Breast epithelium (tissue), 4 donors: ENCODE data around the gene ZNF263. TPM values are rescaled to one million over a fixed set of nuclear protein-coding genes. Genes with fewer than 3 reads are reported as not detected.
"Not testable (repeated sequence)": the region's sequence is repeated elsewhere in the genome, so short reads cannot be mapped to it uniquely, and the experiment has no call there.

Experiments used
- DNase-seq, 2 donors: peaks; one replicate each; pipeline ENCODE4 v3.0.0-alpha.2; 2019; ENCODE audit warnings: low spot score in 2 of 2
- H3K27ac ChIP-seq, 2 donors: fragments of 200-600 bp; sonication (generic) in 1 of 2; one replicate each; pipeline ENCODE4 v1.5.1; 2016 to 2019; ENCODE audit warnings: mild to moderate bottlenecking in 1 of 2
- H3K27me3 ChIP-seq, 2 donors: fragments of 200-600 bp; sonication (generic) in 1 of 2; one replicate each; pipeline versions ENCODE4 v1.5.1 to v1.6.0; 2017 to 2019; ENCODE audit warnings: control low read depth in 1 of 2, mild to moderate bottlenecking in 1 of 2
- H3K36me3 ChIP-seq: fragments of 200-600 bp; one replicate; pipeline ENCODE4 v1.5.1; 2019
- H3K4me1 ChIP-seq, 2 donors: fragments of 200-600 bp; sonication (generic); one replicate each; pipeline ENCODE4 v1.5.1; 2016 to 2019; ENCODE audit warnings: control low read depth in 1 of 2
- H3K4me3 ChIP-seq, 3 donors: fragments of 200-600 bp; sonication (generic); 1 replicate in 2 of 3; 2 replicates in 1 of 3; pipeline ENCODE4 v1.5.1; 2016 to 2019; ENCODE audit warnings: mild to moderate bottlenecking in 3 of 3, moderate library complexity in 2 of 3
- H3K9me3 ChIP-seq, 2 donors: fragments of 200-600 bp; sonication (generic) in 1 of 2; one replicate each; pipeline ENCODE4 v1.5.1; 2016 to 2019; ENCODE audit warnings: control low read depth in 1 of 2
- POLR2A ChIP-seq: fragments of 450-650 bp; IDR thresholded peaks from one replicate; pipeline ENCODE4 v1.6.1; 2016; ENCODE audit warnings: antibody characterized with exemption, mild to moderate bottlenecking, moderate library complexity
- POLR2AphosphoS5 ChIP-seq, 3 donors: sonication (generic); formaldehyde crosslinking; IDR thresholded peaks; one replicate each; pipeline ENCODE4 v1.6.1; 2017; ENCODE audit warnings: antibody characterized with exemption in 3 of 3
- intact Hi-C: fragments of 100-400 bp; cut with DNase I; formaldehyde crosslinking; loops from one replicate; pipeline ENCODE4 v1.15.1; 2023; ENCODE audit warnings: low total_unique reads
- total RNA-seq, 3 donors: library from RNA; depleted of rRNA; stranded (reverse); fragments of >200 nt; gene quantifications; one replicate each; pipeline ENCODE4 v1.1.0, GENCODE V29; 2016
- TF ChIP-seq, protein P1 (sequence below), 3 donors: fragments of 450-650 bp; IDR thresholded peaks; one replicate each; pipeline ENCODE4 v1.5.1; 2016 to 2017; ENCODE audit warnings: antibody characterized with exemption in 3 of 3, mild to moderate bottlenecking in 3 of 3, moderate library complexity in 3 of 3

Gene ZNF263
- total RNA-seq, 3 donors from 2014 or later: 38.2 to 55.8 (median 47.9) TPM

DNA sequence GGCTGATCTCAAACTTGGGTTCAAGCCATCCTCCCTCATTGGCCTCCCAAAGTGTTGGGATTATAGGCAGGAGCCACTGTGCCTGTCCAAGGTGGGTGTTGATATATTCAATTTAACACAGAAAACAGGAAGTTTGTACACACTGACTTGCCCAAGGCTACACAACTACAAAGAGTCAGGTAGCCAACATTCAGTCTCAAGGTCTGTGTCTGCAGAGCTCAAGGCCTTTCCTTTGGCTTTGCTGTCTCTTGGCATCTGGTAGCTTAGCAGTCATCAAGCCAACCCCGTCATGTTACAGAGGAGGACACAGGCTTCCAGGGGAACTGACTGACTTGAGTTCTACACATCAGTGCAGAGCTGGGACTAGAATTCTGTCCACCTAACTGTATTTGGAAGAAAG lies 15.0 kb upstream of the ZNF263 start:
- Histone ChIP-seq H3K27ac (no peak overlapping the region), H3K9me3 (peaks cover 0 to 38% of the 10 kb centered on the region in 2 donors), H3K36me3 (no peaks in the 10 kb centered on the region), H3K4me3 (no peak overlapping the region), H3K27me3 (no peaks in the 10 kb centered on the region), H3K4me1 (no peaks in the 10 kb centered on the region)
- intact Hi-C loops: no loop called here
- TF ChIP-seq POLR2AphosphoS5 (IDR thresholded peaks at IDR 0.05) (no peak), POLR2A (no peak)
- TF ChIP-seq, protein P1, sequence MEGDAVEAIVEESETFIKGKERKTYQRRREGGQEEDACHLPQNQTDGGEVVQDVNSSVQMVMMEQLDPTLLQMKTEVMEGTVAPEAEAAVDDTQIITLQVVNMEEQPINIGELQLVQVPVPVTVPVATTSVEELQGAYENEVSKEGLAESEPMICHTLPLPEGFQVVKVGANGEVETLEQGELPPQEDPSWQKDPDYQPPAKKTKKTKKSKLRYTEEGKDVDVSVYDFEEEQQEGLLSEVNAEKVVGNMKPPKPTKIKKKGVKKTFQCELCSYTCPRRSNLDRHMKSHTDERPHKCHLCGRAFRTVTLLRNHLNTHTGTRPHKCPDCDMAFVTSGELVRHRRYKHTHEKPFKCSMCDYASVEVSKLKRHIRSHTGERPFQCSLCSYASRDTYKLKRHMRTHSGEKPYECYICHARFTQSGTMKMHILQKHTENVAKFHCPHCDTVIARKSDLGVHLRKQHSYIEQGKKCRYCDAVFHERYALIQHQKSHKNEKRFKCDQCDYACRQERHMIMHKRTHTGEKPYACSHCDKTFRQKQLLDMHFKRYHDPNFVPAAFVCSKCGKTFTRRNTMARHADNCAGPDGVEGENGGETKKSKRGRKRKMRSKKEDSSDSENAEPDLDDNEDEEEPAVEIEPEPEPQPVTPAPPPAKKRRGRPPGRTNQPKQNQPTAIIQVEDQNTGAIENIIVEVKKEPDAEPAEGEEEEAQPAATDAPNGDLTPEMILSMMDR (IDR thresholded peaks at IDR 0.05): no peak
- no peak for DNase-seq

DNA sequence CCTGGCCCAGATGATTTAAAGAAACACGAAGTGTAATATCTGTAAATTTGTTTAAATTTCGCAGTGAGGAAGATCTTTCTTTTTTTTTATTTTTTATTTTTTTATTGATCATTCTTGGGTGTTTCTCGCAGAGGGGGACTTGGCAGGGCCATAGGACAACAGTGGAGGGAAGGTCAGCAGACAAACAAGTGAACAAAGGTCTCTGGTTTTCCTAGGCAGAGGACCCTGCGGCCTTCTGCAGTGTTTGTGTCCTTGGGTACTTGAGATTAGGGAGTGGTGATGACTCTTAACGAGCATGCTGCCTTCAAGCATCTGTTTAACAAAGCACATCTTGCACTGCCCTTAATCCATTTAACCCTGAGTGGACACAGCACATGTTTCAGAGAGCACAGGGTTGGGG lies 12.6 kb upstream of the ZNF263 start:
- H3K4me3 ChIP-seq, H3K27me3 ChIP-seq, intact Hi-C loops, H3K4me1 ChIP-seq, H3K36me3 ChIP-seq, DNase-seq, H3K27ac ChIP-seq: not testable (repeated sequence)
- H3K9me3 ChIP-seq: peaks cover 0 to 36% of the 10 kb centered on the region in 2 donors

GRCh38 chr16:3271281-3271680 lies 12.0 kb upstream of the ZNF263 start:
- H3K27me3 ChIP-seq, H3K4me3 ChIP-seq, H3K27ac ChIP-seq, H3K36me3 ChIP-seq, intact Hi-C loops, DNase-seq, H3K4me1 ChIP-seq: not testable (repeated sequence)
- H3K9me3 ChIP-seq: peaks cover 0 to 31% of the 10 kb centered on the region in 2 donors

DNA sequence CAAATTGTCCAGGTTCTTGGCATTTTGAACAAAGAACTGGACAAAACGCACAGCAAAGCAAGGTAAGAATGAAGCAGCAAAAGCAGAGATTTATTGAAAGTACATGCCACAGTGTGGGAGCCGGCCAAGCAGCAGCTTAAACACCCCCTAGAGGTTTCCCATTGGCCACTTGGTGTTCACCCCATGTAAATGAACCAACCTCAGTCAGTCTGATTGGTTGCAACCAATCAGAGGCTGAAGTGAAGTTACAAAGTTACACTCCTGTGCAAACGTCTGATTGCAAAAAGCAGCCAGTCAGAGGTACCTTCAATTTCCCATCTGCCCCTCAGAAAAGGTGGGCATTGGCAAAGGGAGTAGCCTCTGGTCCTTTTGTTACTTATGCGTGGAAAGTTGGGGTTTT lies 8.8 kb upstream of the ZNF263 start:
- H3K27ac ChIP-seq: no peak overlapping the region
- H3K36me3 ChIP-seq: no peaks in the 10 kb centered on the region
- no peaks in the 10 kb centered on the region for H3K4me1 ChIP-seq
- TF ChIP-seq POLR2A (no peak), POLR2AphosphoS5 (IDR thresholded peaks at IDR 0.05) (no peak)
- TF ChIP-seq, protein P1 (IDR thresholded peaks at IDR 0.05): no peak
- H3K4me3 ChIP-seq: no peak overlapping the region
- no peaks in the 10 kb centered on the region for H3K27me3 ChIP-seq
- no peak for DNase-seq
- intact Hi-C loops: no loop called here
- H3K9me3 ChIP-seq: peaks cover 0 to 18% of the 10 kb centered on the region in 2 donors

DNA sequence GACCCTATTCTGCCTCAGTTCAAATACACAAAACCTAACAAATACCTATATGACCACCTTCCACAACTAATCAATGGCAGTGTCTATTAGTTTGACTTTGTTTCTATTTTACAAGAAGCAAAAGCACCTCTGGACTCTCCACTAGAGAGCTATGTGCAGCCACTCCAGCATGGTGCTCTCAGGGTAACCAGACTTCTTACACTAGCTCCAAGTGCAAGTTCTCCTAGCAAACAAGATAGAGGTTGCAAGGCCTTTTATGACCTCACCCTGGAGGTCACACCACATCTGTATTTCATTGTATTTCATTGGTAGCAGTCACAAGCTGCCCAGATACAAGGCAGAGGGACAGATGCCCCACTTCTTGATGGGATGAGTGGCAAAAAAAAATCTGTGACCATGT lies 8.3 kb upstream of the ZNF263 start:
- TF ChIP-seq POLR2AphosphoS5 (IDR thresholded peaks at IDR 0.05): no peak
- TF ChIP-seq POLR2A: no peak
- TF ChIP-seq, protein P1 (IDR thresholded peaks at IDR 0.05): no peak
- no peak for DNase-seq
- Histone ChIP-seq H3K27me3 (no peaks in the 10 kb centered on the region), H3K9me3 (peaks cover 0 to 13% of the 10 kb centered on the region in 2 donors), H3K36me3 (no peaks in the 10 kb centered on the region), H3K4me3 (no peak overlapping the region), H3K27ac (no peak overlapping the region), H3K4me1 (no peaks in the 10 kb centered on the region)
- intact Hi-C loops: no loop called here

DNA sequence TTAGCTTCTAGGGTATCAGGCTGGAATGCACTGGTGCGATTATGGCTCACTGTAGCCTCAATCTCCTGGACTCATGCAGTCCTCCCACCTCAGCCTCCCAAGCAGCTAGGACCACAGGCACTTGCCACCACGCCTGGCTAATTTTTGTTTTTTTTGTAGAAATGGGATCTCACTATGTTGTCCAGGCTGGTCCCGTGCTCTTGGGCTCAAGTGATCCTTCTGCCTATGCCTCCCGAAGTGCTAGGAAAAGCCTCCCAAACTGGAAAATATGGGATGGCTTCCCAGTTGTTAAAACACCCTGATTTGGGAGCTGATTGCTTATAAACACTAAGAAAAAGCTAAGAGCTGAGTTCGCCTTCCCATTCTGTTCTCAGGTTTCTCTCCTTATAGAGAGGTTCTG lies 6.6 kb upstream of the ZNF263 start:
- no peaks in the 10 kb centered on the region for H3K36me3 ChIP-seq
- no peaks in the 10 kb centered on the region for H3K27me3 ChIP-seq
- intact Hi-C loops: no loop called here
- H3K4me3 ChIP-seq: no peak overlapping the region
- TF ChIP-seq POLR2A: no peak
- TF ChIP-seq, protein P1 (IDR thresholded peaks at IDR 0.05): no peak
- TF ChIP-seq POLR2AphosphoS5 (IDR thresholded peaks at IDR 0.05): no peak
- H3K9me3 ChIP-seq: peaks cover 0 to 6% of the 10 kb centered on the region in 2 donors
- H3K27ac ChIP-seq: no peak overlapping the region
- no peaks in the 10 kb centered on the region for H3K4me1 ChIP-seq
- no peak for DNase-seq
